GM10847 (cell line): ENCODE data around the gene BEX3.

ENCODE experiments used
- POLR2A ChIP-seq: IDR thresholded peaks from 2 replicates; pipeline ENCODE4 v1.6.1; 2011; ENCODE audit not compliant: insufficient read length; ENCODE audit errors: extremely low read depth

Gene BEX3

GRCh38 chrX:103367502-103367901, 8.8 kb upstream of the BEX3 start:
- no peak for TF ChIP-seq POLR2A

- no peak for TF ChIP-seq POLR2A
Observed at GRCh38 chrX:103369479-103369878, 6.9 kb upstream of the BEX3 start.

- TF ChIP-seq POLR2A: no peak
Observed at GRCh38 chrX:103372886-103373285, 3.5 kb upstream of the BEX3 start.

GRCh38 chrX:103373581-103373980, 2.8 kb upstream of the BEX3 start:
- no peak for TF ChIP-seq POLR2A

GRCh38 chrX:103376979-103377324, 614 bp downstream of the BEX3 start:
- no peak for TF ChIP-seq POLR2A

- no peak for TF ChIP-seq POLR2A
Observed at GRCh38 chrX:103378990-103379389, 2.7 kb downstream of the BEX3 start.

GRCh38 chrX:103382877-103383276, 6.5 kb downstream of the BEX3 start:
- no peak for TF ChIP-seq POLR2A

GRCh38 chrX:103384672-103385071, 8.3 kb downstream of the BEX3 start:
- no peak for TF ChIP-seq POLR2A

- no peak for TF ChIP-seq POLR2A
Observed at GRCh38 chrX:103386332-103386731, 10.0 kb downstream of the BEX3 start.

GRCh38 chrX:103393487-103393886, 17.1 kb downstream of the BEX3 start:
- no peak for TF ChIP-seq POLR2A

GRCh38 chrX:103396186-103396585, 19.8 kb downstream of the BEX3 start:
- TF ChIP-seq POLR2A: no peak

- TF ChIP-seq POLR2A: no peak
Observed at GRCh38 chrX:103396660-103397059, 20.3 kb downstream of the BEX3 start.

GRCh38 chrX:103397707-103398106, 21.4 kb downstream of the BEX3 start:
- TF ChIP-seq POLR2A: no peak

GRCh38 chrX:103398421-103398864, 22.1 kb downstream of the BEX3 start:
- TF ChIP-seq POLR2A: no peak

- no peak for TF ChIP-seq POLR2A
Observed at GRCh38 chrX:103399744-103400143, 23.4 kb downstream of the BEX3 start.

- no peak for TF ChIP-seq POLR2A
Observed at GRCh38 chrX:103400931-103401330, 24.6 kb downstream of the BEX3 start.

GRCh38 chrX:103404231-103405008, 28.1 kb downstream of the BEX3 start:
- no peak for TF ChIP-seq POLR2A

- TF ChIP-seq POLR2A: no peak
Observed at GRCh38 chrX:103405009-103405333, 28.6 kb downstream of the BEX3 start.

GRCh38 chrX:103406256-103406655, 29.9 kb downstream of the BEX3 start:
- TF ChIP-seq POLR2A: no peak
